Neural progenitor cell (in vitro differentiated cells): ENCODE measurements around the gene CUBN. TPM values are rescaled to one million over a fixed set of nuclear protein-coding genes. Genes with fewer than 3 reads are reported as not detected.

Experiments
- DNase-seq: peaks from one replicate; pipeline ENCODE4 v3.0.0-alpha.2; 2016; ENCODE audit warnings: low spot score
- H2AFZ ChIP-seq: fragments of 200-600 bp; sonication (generic); replicated peaks from 2 replicates; pipeline ENCODE4 v1.6.1; 2016; ENCODE audit warnings: antibody characterized with exemption
- H3F3A ChIP-seq: fragments of 200-600 bp; sonication (generic); 2 replicates; pipeline ENCODE4 v1.6.1; 2016; ENCODE audit warnings: antibody characterized with exemption, low read depth
- H3K27ac ChIP-seq: fragments of 200-600 bp; sonication (generic); 2 replicates; pipeline ENCODE4 v1.5.1; 2016; ENCODE audit warnings: mild to moderate bottlenecking
- H3K27me3 ChIP-seq: fragments of 200-600 bp; sonication (generic); 2 replicates; pipeline ENCODE4 v1.6.1; 2016; ENCODE audit warnings: mild to moderate bottlenecking, moderate library complexity
- H3K36me3 ChIP-seq: fragments of 200-600 bp; sonication (generic); 2 replicates; pipeline ENCODE4 v1.5.1; 2016
- H3K4me1 ChIP-seq: fragments of 200-600 bp; sonication (generic); 2 replicates; pipeline ENCODE4 v1.6.1; 2016; ENCODE audit warnings: mixed run types
- H3K4me2 ChIP-seq: fragments of 200-600 bp; sonication (generic); 2 replicates; pipeline ENCODE4 v1.6.1; 2016
- H3K4me3 ChIP-seq: fragments of 200-600 bp; sonication (generic); 2 replicates; pipeline ENCODE4 v1.5.1; 2016
- H3K79me2 ChIP-seq: fragments of 200-600 bp; sonication (generic); 2 replicates; pipeline ENCODE4 v1.6.1; 2016; ENCODE audit warnings: low read depth
- H3K9ac ChIP-seq: fragments of 200-600 bp; sonication (generic); 2 replicates; pipeline ENCODE4 v1.6.1; 2016
- H3K9me3 ChIP-seq: fragments of 200-600 bp; sonication (generic); 2 replicates; pipeline ENCODE4 v1.5.1; 2016; ENCODE audit warnings: low read depth
- H4K20me1 ChIP-seq: fragments of 200-600 bp; sonication (generic); 2 replicates; pipeline ENCODE4 v1.6.1; 2016; ENCODE audit warnings: low read depth
- H3K27ac Mint-ChIP-seq: 3 replicates; pipeline ENCODE4 v1.8.0; 2021; ENCODE audit warnings: mixed read lengths
- H3K27me3 Mint-ChIP-seq: 2 replicates; pipeline ENCODE4 v1.8.0; 2022; ENCODE audit warnings: low read depth, mild to moderate bottlenecking, inconsistent platforms, moderate library complexity, mixed read lengths; ENCODE audit not compliant: insufficient read depth
- H3K36me3 Mint-ChIP-seq: 3 replicates; pipeline ENCODE4 v1.8.0; 2021; ENCODE audit warnings: mixed read lengths
- H3K4me1 Mint-ChIP-seq: 3 replicates; pipeline ENCODE4 v1.8.0; 2021; ENCODE audit warnings: mixed read lengths
- H3K4me3 Mint-ChIP-seq: 3 replicates; pipeline ENCODE4 v1.8.0; 2021; ENCODE audit warnings: mild to moderate bottlenecking, moderate library complexity, mixed read lengths
- H3K9me3 Mint-ChIP-seq: 3 replicates; pipeline ENCODE4 v1.8.0; 2020; ENCODE audit warnings: mixed read lengths
- EZH2 ChIP-seq: fragments of 200-600 bp; sonication (generic); IDR thresholded peaks from 2 replicates; pipeline ENCODE4 v1.6.1; 2017; ENCODE audit warnings: antibody characterized with exemption, mild to moderate bottlenecking, moderate library complexity
- EZH2phosphoT487 ChIP-seq: fragments of 200-600 bp; sonication (generic); IDR thresholded peaks from 2 replicates; pipeline ENCODE4 v1.6.1; 2017; ENCODE audit warnings: antibody characterized with exemption
- total RNA-seq: library from RNA; depleted of rRNA; stranded (reverse); fragments of >200 nt; gene quantifications from 2 replicates; pipeline ENCODE4 v1.2.3, GENCODE V29; 2015; ENCODE audit warnings: low replicate concordance
- TF ChIP-seq, protein P1 (sequence below): fragments of 200-600 bp; sonication (generic); IDR thresholded peaks from 2 replicates; pipeline ENCODE4 v1.5.1; 2017; ENCODE audit warnings: antibody characterized with exemption, mild to moderate bottlenecking

The CUBN gene
- total RNA-seq, 1 donor from 2014 or later: 2.2 TPM

DNA sequence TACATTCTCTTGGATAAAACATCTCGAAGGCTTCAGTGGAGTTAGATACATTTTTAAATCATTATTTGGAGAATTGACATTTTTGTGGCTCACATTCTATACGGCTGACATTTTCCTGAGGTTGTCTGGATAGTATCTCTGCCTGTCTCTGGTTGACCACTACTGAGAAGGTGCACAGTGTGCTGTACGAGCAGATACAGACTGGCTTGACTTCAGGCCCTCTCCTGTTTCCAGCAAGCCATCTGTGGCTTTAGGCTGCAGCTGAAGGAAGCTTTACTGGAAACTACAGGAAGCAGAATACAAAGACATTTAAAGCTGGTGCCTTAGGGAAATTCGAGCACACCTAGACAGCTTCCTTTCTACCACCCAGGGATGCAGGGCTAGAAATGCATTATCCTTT lies 273.0 kb downstream of the CUBN start:
- H3K4me2 ChIP-seq: no peak overlapping the region
- peak; percentile 9 for DNase-seq
- H2AFZ ChIP-seq: peak overlapping the region; percentile 48

DNA sequence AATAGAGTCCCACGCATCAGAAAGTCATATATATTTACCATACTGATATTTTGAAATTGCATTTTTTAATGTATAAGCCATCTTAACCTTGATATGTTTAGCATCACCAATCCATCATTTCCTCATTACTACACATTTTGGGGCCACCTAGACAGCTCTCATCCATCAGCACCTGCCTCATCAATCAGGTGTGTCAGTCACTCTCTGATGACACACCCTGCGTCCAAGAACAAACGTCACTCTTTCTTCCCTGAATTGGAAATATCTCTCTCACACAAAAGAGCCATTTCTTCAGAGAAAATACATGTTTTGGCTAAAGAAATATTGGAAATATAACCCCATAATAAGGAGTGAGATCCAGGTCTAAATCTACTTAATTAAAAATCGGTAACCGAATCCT lies 273.5 kb downstream of the CUBN start:
- Histone ChIP-seq H2AFZ (no peak overlapping the region), H3K4me1 (no peaks in the 10 kb centered on the region), H3K4me3 (no peak overlapping the region), H3K9ac (no peak overlapping the region), H3K36me3 (no peaks in the 10 kb centered on the region), H3K4me2 (no peak overlapping the region), H3K27ac (no peak overlapping the region), H3K9me3 (no peaks in the 10 kb centered on the region), H3K79me2 (no peaks in the 10 kb centered on the region), H3K27me3 (no peaks in the 10 kb centered on the region), H3F3A (no peaks in the 10 kb centered on the region), H4K20me1 (no peaks in the 10 kb centered on the region)
- Mint-ChIP-seq H3K36me3 (no peaks in the 10 kb centered on the region), H3K4me1 (peaks cover 35% of the 10 kb centered on the region), H3K27ac (peak overlapping the region; percentile 59), H3K9me3 (no peaks in the 10 kb centered on the region), H3K4me3 (no peak overlapping the region), H3K27me3 (peaks cover 5% of the 10 kb centered on the region)
- no peak for DNase-seq
- TF ChIP-seq EZH2phosphoT487 (no peak), EZH2 (no peak)
- TF ChIP-seq, protein P1, sequence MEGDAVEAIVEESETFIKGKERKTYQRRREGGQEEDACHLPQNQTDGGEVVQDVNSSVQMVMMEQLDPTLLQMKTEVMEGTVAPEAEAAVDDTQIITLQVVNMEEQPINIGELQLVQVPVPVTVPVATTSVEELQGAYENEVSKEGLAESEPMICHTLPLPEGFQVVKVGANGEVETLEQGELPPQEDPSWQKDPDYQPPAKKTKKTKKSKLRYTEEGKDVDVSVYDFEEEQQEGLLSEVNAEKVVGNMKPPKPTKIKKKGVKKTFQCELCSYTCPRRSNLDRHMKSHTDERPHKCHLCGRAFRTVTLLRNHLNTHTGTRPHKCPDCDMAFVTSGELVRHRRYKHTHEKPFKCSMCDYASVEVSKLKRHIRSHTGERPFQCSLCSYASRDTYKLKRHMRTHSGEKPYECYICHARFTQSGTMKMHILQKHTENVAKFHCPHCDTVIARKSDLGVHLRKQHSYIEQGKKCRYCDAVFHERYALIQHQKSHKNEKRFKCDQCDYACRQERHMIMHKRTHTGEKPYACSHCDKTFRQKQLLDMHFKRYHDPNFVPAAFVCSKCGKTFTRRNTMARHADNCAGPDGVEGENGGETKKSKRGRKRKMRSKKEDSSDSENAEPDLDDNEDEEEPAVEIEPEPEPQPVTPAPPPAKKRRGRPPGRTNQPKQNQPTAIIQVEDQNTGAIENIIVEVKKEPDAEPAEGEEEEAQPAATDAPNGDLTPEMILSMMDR: no peak

More for the DNA sequence above, 273.0 kb downstream of the CUBN start:
- Mint-ChIP-seq H3K9me3 (no peaks in the 10 kb centered on the region), H3K27me3 (peaks cover 5% of the 10 kb centered on the region), H3K4me1 (peaks cover 35% of the 10 kb centered on the region), H3K4me3 (no peak overlapping the region), H3K27ac (peak overlapping the region; percentile 59), H3K36me3 (no peaks in the 10 kb centered on the region)
- TF ChIP-seq, protein P1: no peak
- Histone ChIP-seq H3K79me2 (no peaks in the 10 kb centered on the region), H3F3A (no peaks in the 10 kb centered on the region), H3K9ac (no peak overlapping the region), H3K27ac (no peak overlapping the region), H3K9me3 (no peaks in the 10 kb centered on the region), H3K4me1 (no peaks in the 10 kb centered on the region), H3K36me3 (no peaks in the 10 kb centered on the region), H4K20me1 (no peaks in the 10 kb centered on the region), H3K27me3 (no peaks in the 10 kb centered on the region), H3K4me3 (no peak overlapping the region)

DNA sequence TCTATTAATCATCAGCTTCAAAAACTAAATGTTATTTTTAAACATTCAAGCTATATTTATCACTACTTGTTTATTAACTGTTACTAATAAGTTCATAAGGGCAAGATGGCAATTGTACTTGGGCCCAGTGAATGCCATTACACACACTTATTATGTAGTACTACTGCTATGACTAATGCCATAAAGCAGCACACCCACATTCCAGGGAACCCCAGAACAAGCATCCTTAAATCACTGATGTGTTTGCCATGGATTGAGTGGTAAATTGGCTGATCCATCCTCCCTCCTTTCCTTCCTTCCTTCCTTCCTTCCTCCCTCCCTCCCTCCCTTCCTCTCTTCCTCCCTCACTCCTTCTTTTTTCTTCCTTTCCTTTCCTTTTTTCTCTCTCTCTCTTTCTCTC lies 275.0 kb downstream of the CUBN start:
- H3K9me3 ChIP-seq: no peaks in the 10 kb centered on the region
- no peak overlapping the region for H3K9ac ChIP-seq
- no peaks in the 10 kb centered on the region for H3K27me3 ChIP-seq
- H3K27me3 Mint-ChIP-seq: peaks cover 5% of the 10 kb centered on the region
- H3K4me3 Mint-ChIP-seq: no peak overlapping the region
- H3K4me1 Mint-ChIP-seq: peaks cover 37% of the 10 kb centered on the region
- H2AFZ ChIP-seq: no peak overlapping the region
- H3K36me3 ChIP-seq: no peaks in the 10 kb centered on the region
- H4K20me1 ChIP-seq: no peaks in the 10 kb centered on the region
- H3K4me1 ChIP-seq: no peaks in the 10 kb centered on the region
- no peaks in the 10 kb centered on the region for H3K36me3 Mint-ChIP-seq
- no peak for DNase-seq
- H3K27ac ChIP-seq: no peak overlapping the region
- H3K4me2 ChIP-seq: no peak overlapping the region
- H3F3A ChIP-seq: no peaks in the 10 kb centered on the region
- H3K27ac Mint-ChIP-seq: no peak overlapping the region
- no peak overlapping the region for H3K4me3 ChIP-seq
- H3K9me3 Mint-ChIP-seq: no peaks in the 10 kb centered on the region
- no peaks in the 10 kb centered on the region for H3K79me2 ChIP-seq
- TF ChIP-seq EZH2phosphoT487 (no peak), EZH2 (no peak)
- TF ChIP-seq, protein P1: no peak
